Renal cortical epithelial cell (primary cell): ENCODE data around the gene RRAD. TPM values are rescaled to one million over a fixed set of nuclear protein-coding genes. Genes with fewer than 3 reads are reported as not detected.
A peak's percentile ranks its signal among the peaks of the same experiment; 100 is the strongest.

ENCODE experiments used
- DNase-seq: peaks from one replicate; pipeline ENCODE4 v3.0.0-alpha.2; 2011; ENCODE audit warnings: low read depth
- total RNA-seq: library from RNA; depleted of rRNA; stranded (reverse); fragments of >200 nt; gene quantifications from 2 replicates; pipeline ENCODE4 v1.2.3, GENCODE V29; 2014

The RRAD gene
- total RNA-seq, 1 donor from 2014 or later = 177 TPM

DNA sequence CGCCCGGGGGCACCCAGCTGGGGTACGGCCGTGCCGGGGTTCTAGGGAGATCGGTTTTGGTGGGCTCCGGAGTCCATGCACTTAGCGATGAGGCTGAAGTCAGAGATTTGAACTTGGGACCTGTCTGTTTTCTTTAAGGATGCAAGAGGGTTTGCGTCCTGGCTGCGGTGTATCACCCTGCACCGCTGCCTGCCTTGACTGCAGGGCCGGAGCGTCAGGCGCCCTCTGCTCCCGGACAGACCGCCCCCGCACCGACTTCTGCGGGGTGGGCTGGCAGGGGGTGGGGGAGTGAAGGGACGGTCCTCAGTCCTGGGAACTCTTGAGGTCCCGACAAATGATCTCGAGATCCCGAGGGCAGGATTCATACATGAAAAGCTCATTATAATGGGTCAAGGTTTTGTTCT, 44.3 kb downstream of the RRAD start:
- no peak for DNase-seq

DNA sequence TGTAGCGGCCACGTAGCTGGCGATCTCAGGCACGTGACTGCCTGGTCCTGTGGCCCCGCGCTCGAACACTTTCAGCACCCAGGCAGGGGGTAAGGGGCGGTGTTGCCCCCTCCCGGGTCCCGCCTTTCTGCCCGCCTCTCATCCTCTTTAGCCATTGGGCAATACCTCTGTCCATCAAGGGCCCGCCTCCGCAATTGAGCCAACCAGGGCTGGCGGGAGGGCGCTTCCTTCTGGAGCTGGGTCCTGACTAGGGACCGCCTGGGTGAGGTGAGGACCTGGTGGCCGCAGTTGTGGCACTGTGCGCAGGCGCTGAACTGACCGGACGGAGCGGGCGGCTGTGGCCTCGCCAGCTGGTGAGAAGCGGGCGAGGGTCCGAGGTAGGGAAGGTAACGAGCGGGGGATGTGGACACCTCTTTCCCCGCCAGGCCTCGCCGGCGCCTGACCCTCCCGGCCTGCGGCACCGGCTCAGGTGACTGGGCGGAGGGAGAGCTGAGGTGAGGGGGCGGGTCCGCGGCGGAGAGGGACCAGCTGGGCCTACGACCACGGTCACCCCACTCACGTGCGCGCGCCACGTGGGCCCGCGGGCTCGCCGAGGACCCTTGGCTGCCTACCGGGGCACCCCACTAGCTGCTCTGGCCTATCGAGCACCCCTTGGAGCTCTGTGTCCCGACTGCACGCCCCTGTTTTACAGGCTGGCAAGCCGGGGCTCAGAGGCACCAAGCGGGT, 44.9 kb downstream of the RRAD start, which contains the start of gene PDP2:
Gene PDP2 (plus strand): TSS at position 228 of the 726 bp plus-strand sequence. CDS start 3,770 bp downstream, outside the sequence.
- peak; percentile 80 for DNase-seq

GRCh38 chr16:66878067-66878466, 47.3 kb downstream of the RRAD start:
- peak; percentile 76 for DNase-seq

DNA sequence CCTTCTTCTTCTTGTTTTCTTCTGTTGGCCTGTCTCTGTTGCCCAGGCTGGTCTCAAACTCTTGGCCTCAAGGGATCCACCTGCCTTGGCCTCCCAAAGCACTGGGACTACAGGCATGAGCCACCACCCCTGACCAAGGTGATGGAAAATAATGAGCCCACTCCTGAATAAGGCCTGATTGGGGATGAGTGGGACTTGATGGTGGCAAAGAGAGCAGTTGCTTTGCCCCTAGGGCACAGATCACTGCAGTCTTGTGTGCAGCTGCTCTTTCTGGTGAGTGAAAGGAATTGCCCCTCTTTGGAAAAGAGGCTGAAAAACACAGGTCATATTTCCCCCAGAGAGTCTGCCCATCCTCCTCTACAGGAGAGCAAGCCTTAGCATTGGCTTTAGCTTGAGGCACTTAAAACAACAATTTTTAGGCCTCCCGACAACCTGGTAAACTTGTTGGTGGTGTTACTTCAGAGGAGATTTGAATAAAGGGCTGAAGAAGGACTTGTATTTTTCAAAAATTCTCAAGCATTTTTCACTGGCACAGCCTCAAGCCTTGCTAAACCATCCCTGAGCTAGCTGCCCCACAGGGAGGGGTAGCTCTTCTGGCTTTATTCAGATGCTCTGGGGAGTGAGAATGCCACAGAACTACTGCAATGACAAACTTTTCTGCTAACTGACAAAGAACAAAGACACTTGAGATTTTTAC, 51.1 kb downstream of the RRAD start:
- peak; percentile 68 for DNase-seq

- DNase-seq = no peak
These were observed 51.7 kb downstream of the RRAD start for GRCh38 chr16:66873685-66874055.

DNA sequence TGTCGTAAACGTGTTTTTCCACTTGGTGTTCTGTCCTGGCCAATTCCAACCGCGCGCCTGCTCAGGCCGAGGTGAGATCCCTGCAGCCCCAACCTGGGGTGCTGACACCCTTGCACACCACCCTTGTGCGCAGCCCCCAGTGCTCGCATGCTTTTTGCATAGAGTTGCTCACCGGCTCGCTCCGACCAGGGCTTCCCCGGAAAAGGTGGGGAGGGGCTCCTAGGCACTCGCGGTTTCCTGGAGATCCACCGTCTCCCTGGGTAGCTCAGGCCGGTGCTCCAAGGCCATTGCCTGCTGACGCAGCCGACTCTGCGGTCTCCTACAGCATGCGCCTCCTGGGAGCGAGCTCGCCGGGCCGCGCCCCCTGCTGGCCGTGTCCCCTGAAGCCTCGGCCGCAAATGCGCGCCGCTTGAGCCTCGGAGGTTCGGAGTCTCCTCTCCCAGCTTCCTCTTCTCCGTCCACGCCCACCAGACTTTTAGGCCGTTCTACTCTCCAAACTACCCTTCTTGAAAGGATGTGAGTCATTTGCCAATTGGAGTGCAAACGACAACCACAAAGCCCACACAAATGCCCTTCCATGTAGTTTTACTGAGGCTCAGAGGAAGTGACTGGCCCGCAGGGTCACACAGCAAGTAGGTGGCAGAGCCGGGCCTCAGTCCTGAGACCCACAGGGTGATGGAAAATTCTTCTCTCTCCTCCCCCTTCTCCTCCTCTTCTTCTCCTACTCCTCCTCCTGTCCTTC, 52.2 kb downstream of the RRAD start:
- DNase-seq = peak; percentile 99

DNA sequence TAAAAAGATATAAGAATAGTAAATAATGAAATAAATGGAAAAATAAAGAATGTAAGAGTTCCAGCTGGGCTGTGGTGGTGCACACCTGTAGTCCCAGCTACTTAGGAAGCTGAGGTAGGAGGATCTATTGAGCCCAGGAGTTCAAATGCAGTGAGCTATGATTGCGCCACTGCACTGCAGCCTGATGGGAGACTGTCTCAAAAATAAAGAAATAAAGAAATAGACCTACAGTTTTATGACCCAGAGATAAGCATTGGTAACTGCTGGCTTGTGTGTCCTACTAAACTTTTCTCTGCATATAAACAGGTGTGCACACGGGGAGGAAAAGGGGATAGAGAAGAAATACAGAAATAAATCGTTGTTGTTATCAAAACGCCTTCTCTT, 52.8 kb downstream of the RRAD start:
- no peak for DNase-seq

GRCh38 chr16:66871840-66872239, 53.5 kb downstream of the RRAD start:
- no peak for DNase-seq

Other genes starting within 250 kb of the RRAD start
- 83.9 and 112 TPM in 2 replicates for gene CMTM4, start 228.8 kb downstream of the RRAD start, total RNA-seq
- gene DYNC1LI2, start 173.9 kb downstream of the RRAD start, total RNA-seq = 157 and 172 TPM in 2 replicates
- gene TERB1, start 124.0 kb downstream of the RRAD start, total RNA-seq = 0.15 and 0.35 TPM in 2 replicates
- gene NAE1, start 94.6 kb downstream of the RRAD start, total RNA-seq = 81.0 and 110 TPM in 2 replicates
- gene CA7, start 81.1 kb downstream of the RRAD start, total RNA-seq = not detected in 2 replicates
- 8.3 and 11.5 TPM in 2 replicates for gene PDP2, start 45.0 kb downstream of the RRAD start, total RNA-seq
- 7.8 and 414 TPM in 2 replicates for gene CDH16, start 6.7 kb downstream of the RRAD start, total RNA-seq
- 129 and 264 TPM in 2 replicates for gene CIAO2B, start 8.9 kb upstream of the RRAD start, total RNA-seq
- 34.7 and 53.9 TPM in 2 replicates for gene CES2, start 10.0 kb upstream of the RRAD start, total RNA-seq
- 0.69 and 1.3 TPM in 2 replicates for gene CES3, start 35.7 kb upstream of the RRAD start, total RNA-seq
- gene CES4A, start 63.1 kb upstream of the RRAD start, total RNA-seq = 2.1 and 13.6 TPM in 2 replicates
- 113 and 132 TPM in 2 replicates for gene CBFB, start 103.6 kb upstream of the RRAD start, total RNA-seq
- 9.0 and 25.5 TPM in 2 replicates for gene PHAF1, start 184.4 kb upstream of the RRAD start, total RNA-seq
- gene B3GNT9, start 225.5 kb upstream of the RRAD start, total RNA-seq = 11.6 and 27.4 TPM in 2 replicates
- gene TRADD, start 234.4 kb upstream of the RRAD start, total RNA-seq = 26.2 and 45.8 TPM in 2 replicates
- 13.5 TPM in 2 replicates for gene FBXL8, start 234.4 kb upstream of the RRAD start, total RNA-seq
- gene HSF4, start 239.2 kb upstream of the RRAD start, total RNA-seq = 5.7 and 12.5 TPM in 2 replicates
- 26.2 and 27.1 TPM in 2 replicates for gene NOL3, start 245.0 kb upstream of the RRAD start, total RNA-seq